HG02623 (cell line): Measurements from ENCODE around the gene TFDP1.
"Not testable (repeated sequence)": the region's sequence is repeated elsewhere in the genome, so short reads cannot be mapped to it uniquely, and the experiment has no call there.

Experiments
- ATAC-seq: cut with Tn5 transposase; IDR thresholded peaks from one replicate; pipeline ENCODE4 v1.9.1; 2021; ENCODE audit warnings: moderate library complexity; ENCODE audit not compliant: unreplicated experiment

Gene TFDP1

DNA sequence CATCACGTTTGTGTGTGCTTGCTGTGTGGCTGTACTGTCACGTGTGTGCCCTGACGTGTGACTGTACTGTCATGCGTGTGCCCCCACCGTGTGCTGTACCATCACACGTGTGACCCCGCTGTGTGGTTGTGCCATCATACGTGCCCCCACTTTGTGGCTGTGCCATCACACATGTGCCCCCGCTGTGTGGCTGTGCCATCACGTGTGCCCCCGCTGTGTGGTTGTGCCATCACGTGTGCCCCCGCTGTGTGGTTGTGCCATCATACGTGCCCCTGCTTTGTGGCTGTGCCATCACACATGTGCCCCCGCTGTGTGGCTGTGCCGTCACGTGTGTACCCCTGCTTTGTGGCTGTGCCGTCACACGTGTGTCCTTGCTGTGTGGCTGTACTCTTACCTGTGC is 25.7 kb downstream of the TFDP1 start:
- no peak for ATAC-seq

- ATAC-seq, result no peak
Measured at GRCh38 chr13:113611996-113612395, 27.4 kb downstream of the TFDP1 start.

- ATAC-seq, result no peak
Measured at GRCh38 chr13:113612607-113613006, 28.1 kb downstream of the TFDP1 start.

DNA sequence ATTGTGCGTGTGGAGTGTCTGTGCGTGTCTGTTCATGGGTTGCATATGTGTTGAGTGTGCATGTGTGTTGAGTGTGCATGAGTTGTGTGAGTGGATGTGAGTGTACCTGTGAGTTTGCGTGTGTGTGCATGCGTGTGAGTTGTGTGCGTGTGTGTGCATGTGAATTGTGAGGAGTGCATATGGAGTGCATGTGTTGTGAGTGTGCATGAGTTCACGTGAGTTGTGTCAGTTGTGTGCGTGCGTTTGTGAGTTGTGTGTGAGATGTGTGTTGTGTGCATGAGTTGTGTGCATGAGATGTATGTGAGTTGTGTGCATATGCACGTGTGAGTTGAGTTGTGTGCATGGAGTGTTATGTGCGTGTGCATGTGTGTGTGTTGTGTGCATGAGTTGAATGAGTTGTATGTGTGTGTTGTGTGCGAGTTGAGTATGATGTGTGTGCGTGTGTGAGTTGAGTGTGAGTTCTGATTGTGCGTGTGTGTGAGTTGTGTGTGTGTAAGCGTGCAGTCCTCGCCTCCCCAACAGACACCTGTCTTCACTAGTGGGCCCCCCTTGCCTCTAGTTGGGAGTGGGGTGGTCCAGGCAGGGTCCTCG is 29.3 kb downstream of the TFDP1 start:
- ATAC-seq, result no peak

DNA sequence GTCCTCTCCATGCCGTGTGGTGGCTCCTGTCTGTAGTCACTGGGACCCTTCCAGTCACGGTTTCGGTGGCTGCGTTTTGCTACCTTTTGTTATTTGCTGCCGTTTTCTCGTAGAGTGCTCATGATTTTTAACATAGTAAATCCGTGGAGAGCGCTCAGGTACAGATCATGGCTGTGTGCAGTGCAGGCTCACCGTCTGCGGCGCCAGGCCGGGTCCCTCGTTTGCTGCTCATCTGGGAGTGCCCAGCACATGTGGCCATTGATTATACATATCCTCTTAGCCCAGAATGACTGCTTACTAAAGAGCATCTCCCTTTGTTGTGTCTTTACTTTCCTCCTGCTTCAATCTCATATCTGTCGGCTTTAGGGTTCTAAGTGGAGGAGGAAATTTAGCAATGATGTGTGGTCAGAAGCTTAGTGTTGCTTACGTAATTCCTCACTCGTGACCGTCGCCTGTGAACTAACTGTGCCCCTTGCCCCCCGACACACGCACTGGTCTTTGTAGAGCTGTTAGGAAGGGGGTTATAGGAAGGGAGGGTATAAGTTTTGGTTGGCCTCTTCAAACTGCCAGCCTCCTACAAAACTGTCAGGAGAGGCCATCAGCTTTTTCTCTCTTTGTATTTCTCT is 31.8 kb downstream of the TFDP1 start:
- ATAC-seq, result no peak

- ATAC-seq, result no peak
Measured at GRCh38 chr13:113616991-113617749, 32.6 kb downstream of the TFDP1 start.

DNA sequence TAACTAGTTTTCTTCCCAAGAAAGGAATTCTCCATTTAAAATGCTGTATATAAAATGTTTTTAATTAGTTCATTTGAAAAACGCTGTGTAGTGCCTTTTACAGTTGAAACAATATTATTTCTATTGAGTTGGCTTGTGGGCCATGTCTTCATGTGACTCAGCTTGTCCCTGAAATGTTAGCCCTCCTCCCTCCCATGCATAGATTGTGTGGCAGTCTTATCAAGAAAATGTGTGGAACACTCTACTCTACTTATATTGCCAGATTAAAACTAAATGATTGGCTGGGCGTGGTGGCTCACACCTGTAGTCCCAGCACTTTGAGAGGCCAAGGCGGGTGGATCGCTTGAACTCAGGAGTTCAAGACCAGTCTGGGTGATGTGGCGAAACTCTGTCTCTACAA is 33.4 kb downstream of the TFDP1 start:
- ATAC-seq, result no peak

- ATAC-seq, result no peak
Measured at GRCh38 chr13:113618455-113618854, 33.9 kb downstream of the TFDP1 start.

- no peak for ATAC-seq
Measured at GRCh38 chr13:113620036-113620796, 35.7 kb downstream of the TFDP1 start.

DNA sequence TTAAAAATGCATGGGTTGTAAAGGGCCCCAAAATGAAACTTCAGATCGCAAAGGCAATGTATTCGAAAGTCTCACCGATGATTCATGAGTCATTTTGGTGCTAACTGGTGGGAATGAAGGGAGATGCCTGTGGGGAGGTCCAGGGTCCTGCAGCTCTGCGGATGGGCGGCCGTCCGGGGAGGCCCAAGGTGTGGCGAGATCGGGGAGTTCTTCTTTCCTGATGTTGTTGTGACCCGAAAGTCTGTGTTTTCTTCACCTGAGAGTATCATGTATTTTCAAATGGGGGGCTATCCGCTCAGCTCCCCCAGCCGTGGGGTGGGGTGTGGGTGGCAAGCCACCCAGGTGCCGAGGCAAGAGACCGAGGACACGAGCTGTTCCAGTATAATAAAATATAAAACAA is 36.5 kb downstream of the TFDP1 start:
- ATAC-seq, result no peak

DNA sequence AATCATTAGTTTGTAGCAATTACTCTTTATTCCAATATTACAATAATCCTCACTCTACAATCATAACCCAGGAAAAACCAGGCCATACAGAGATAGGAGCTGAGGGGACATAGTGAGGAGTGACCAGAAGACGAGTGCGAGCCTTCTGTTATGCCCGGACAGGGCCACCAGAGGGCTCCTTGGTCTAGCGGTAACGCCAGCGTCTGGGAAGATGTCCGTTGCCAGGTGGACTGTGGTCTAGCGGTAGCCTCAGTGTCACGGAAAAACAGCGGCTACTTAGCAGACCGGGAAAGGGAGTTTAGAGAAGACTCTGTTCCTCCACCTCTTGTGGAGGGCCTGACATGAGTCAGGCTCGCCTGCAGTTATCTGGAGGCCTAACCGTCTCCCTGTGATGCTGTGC is 36.9 kb downstream of the TFDP1 start:
- ATAC-seq, result not testable (repeated sequence)

DNA sequence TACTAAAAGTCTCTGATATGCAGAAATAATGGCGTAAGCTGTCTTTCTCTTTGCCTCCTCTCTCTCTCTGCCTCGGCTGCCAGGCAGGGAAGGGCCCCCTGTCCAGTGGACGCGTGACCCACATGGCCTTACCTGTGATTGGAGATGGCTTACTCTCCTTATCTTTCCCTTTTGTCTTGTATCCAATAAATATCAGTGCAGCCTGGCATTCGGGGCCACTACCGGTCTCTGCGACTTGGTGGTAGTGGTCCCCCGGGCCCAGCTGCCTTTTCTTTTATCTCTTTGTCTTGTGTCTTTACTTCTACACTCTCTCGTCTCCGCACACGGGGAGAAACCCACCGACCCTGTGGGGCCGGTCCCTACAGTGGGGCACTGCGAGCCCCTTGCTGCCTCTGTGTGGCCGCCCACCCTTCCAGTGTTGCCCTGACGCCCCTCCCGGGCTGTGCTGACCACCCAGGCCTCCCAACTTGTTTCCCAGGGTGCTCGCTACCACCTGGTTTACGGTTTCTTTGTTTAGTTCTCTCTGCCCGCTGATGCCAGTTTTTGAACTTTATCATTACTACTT is 37.5 kb downstream of the TFDP1 start:
- ATAC-seq, result not testable (repeated sequence)

- ATAC-seq, result no peak
Measured at GRCh38 chr13:113622791-113623490, 38.4 kb downstream of the TFDP1 start.

- no peak for ATAC-seq
Measured at GRCh38 chr13:113623491-113624234, 39.1 kb downstream of the TFDP1 start.

DNA sequence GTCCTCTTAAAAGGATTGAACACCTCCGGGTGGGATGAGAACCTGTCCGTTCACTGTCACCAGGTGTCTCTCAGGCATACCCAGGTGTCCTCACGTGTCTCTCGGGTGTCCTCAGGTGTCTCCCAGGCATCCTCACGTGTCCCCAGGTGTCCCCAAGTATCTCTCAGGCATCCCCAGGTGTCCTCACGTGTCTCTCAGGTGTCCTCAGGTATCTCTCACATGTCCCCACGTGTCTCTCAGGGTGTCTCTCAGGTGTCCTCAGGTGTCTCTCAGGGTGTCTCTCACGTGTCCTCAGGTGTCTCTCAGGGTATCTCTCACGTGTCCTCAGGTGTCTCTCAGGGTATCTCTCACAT is 39.7 kb downstream of the TFDP1 start:
- no peak for ATAC-seq

- ATAC-seq, result not testable (repeated sequence)
Measured at GRCh38 chr13:113624640-113625304, 40.2 kb downstream of the TFDP1 start.

- no peak for ATAC-seq
Measured at GRCh38 chr13:113625965-113626721, 41.6 kb downstream of the TFDP1 start.

- ATAC-seq, result no peak
Measured at GRCh38 chr13:113627136-113627535, 42.6 kb downstream of the TFDP1 start.
